ENCODE data around the gene ACVR1. TPM values are rescaled to one million over a fixed set of nuclear protein-coding genes. Genes with fewer than 3 reads are reported as not detected.

The ACVR1 gene
- total and polyA plus RNA-seq, 2 experiments from 2014 or later: 8.9 to 21.5 TPM

GRCh38 chr2:157699806-157700205 is 176.3 kb downstream of the ACVR1 start:
- H3K36me3 Mint-ChIP-seq (ENCODE audit: low read depth): no peaks in the 10 kb centered on the region
- Histone ChIP-seq H2AFZ (no peak overlapping the region), H3K36me3 (ENCODE audit: insufficient read depth) (no peaks in the 10 kb centered on the region), H3K4me1 (ENCODE audit: insufficient read depth) (no peaks in the 10 kb centered on the region), H3K4me3 (no peak overlapping the region), H3K79me2 (replicated peaks; ENCODE audit: insufficient read depth) (no peaks in the 10 kb centered on the region), H3F3A (replicated peaks; ENCODE audit: low read depth) (no peaks in the 10 kb centered on the region), H3K27me3 (ENCODE audit: insufficient read depth) (no peaks in the 10 kb centered on the region), H3K27ac (ENCODE audit: low read depth) (no peak overlapping the region), H4K20me1 (replicated peaks; ENCODE audit: insufficient read depth) (no peaks in the 10 kb centered on the region), H3K9me2 (ENCODE audit: insufficient read depth) (no peaks in the 10 kb centered on the region), H3K4me2 (no peak overlapping the region)
- H3K27ac Mint-ChIP-seq: no peak overlapping the region
- no peaks in the 10 kb centered on the region for H3K27me3 Mint-ChIP-seq (ENCODE audit: insufficient read depth, low read depth, poor library complexity)
- no peak for TF ChIP-seq ZNF331 (CRISPR knock-in tag; IDR thresholded peaks at IDR 0.05; ENCODE audit: low read depth)
- no peak for TF ChIP-seq STAT1 (IDR thresholded peaks at IDR 0.05; ENCODE audit: unreplicated experiment)
- no peak for TF ChIP-seq REST (IDR thresholded peaks at IDR 0.05; ENCODE audit: unreplicated experiment)
- TF ChIP-seq EZH2phosphoT487 (IDR thresholded peaks at IDR 0.05; ENCODE audit: unreplicated experiment): no peak
- H3K4me3 Mint-ChIP-seq: no peak overlapping the region
- ATAC-seq (no peak), DNase-seq (ENCODE audit: low spot score) (no peak)
- H3K9me3 Mint-ChIP-seq: peaks cover 5% of the 10 kb centered on the region; the same call in 2 of the 3 replicates
- no peaks in the 10 kb centered on the region; the same call in 2 of the 3 replicates for H3K4me1 Mint-ChIP-seq

- Histone ChIP-seq H3K4me3 (no peak overlapping the region), H3F3A (replicated peaks; ENCODE audit: low read depth) (no peaks in the 10 kb centered on the region), H2AFZ (no peak overlapping the region), H3K27ac (ENCODE audit: low read depth) (no peak overlapping the region), H3K9me2 (ENCODE audit: insufficient read depth) (no peaks in the 10 kb centered on the region), H3K27me3 (ENCODE audit: insufficient read depth) (no peaks in the 10 kb centered on the region), H4K20me1 (replicated peaks; ENCODE audit: insufficient read depth) (no peaks in the 10 kb centered on the region), H3K36me3 (ENCODE audit: insufficient read depth) (no peaks in the 10 kb centered on the region), H3K4me2 (no peak overlapping the region), H3K4me1 (ENCODE audit: insufficient read depth) (no peaks in the 10 kb centered on the region), H3K79me2 (replicated peaks; ENCODE audit: insufficient read depth) (no peaks in the 10 kb centered on the region)
- Mint-ChIP-seq H3K36me3 (ENCODE audit: low read depth) (no peaks in the 10 kb centered on the region), H3K4me1 (no peaks in the 10 kb centered on the region; the same call in 2 of the 3 replicates), H3K9me3 (peaks cover 5% of the 10 kb centered on the region; the same call in 2 of the 3 replicates), H3K27me3 (ENCODE audit: insufficient read depth, low read depth, poor library complexity) (no peaks in the 10 kb centered on the region), H3K27ac (no peak overlapping the region), H3K4me3 (no peak overlapping the region)
- DNase-seq (ENCODE audit: low spot score) (no peak), ATAC-seq (no peak)
- TF ChIP-seq ZNF331 (CRISPR knock-in tag; IDR thresholded peaks at IDR 0.05; ENCODE audit: low read depth): no peak
- no peak for TF ChIP-seq CREB1 (CRISPR knock-in tag; IDR thresholded peaks at IDR 0.05; ENCODE audit: low read depth)
- TF ChIP-seq ZNF462 (CRISPR knock-in tag; IDR thresholded peaks at IDR 0.05): no peak
- no peak for TF ChIP-seq ETS1 (IDR thresholded peaks at IDR 0.05)
- no peak for TF ChIP-seq EZH2phosphoT487 (IDR thresholded peaks at IDR 0.05; ENCODE audit: unreplicated experiment)
- TF ChIP-seq STAT1 (IDR thresholded peaks at IDR 0.05; ENCODE audit: unreplicated experiment): no peak
- TF ChIP-seq NANOG (IDR thresholded peaks at IDR 0.05; ENCODE audit: borderline replicate concordance): no peak
- TF ChIP-seq EZH2 (IDR thresholded peaks at IDR 0.05; ENCODE audit: low read depth, unreplicated experiment): no peak
Observed at GRCh38 chr2:157699009-157699408, 177.1 kb downstream of the ACVR1 start.

Data from GM23338 (cell line).